ENCODE data around the gene MGA.

MGA gene

GRCh38 chr15:41810651-41811431, 150.6 kb downstream of the MGA start:
- DNase-seq, result no peak

- DNase-seq, result peak; percentile 60 to 66
Measured at GRCh38 chr15:41811432-41812195, 151.4 kb downstream of the MGA start.

DNA sequence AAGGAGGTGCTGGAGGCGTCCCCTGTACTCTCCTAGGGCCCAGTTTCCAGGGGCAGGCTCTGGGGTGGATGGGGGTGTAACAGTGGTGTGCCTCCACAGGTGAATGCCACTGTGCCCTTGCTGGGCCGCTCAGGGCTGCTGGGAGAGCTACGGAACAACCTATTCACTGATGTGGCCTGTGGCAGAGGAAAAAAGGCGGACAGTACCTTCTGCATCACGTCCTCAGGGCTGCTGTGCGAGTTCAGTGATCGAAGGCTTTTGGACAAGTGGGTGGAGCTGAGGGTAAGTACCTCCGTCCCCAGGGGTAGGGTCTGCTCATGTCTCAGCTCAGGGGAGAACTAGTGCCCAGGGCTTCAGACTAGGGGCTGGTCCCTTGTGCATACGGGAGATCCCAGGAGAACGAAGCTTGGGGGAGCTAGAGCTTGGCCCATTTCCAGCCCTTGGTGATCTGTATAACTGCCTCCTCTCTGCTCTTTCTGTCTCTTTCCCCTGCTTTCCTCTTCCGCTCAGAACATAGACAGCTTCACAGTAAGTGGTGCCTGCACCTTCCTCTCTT, 152.7 kb downstream of the MGA start:
- no peak for DNase-seq

- no peak for DNase-seq
Measured at GRCh38 chr15:41813426-41813825, 153.2 kb downstream of the MGA start.

GRCh38 chr15:41814534-41814933, 154.3 kb downstream of the MGA start:
- no peak for DNase-seq

DNA sequence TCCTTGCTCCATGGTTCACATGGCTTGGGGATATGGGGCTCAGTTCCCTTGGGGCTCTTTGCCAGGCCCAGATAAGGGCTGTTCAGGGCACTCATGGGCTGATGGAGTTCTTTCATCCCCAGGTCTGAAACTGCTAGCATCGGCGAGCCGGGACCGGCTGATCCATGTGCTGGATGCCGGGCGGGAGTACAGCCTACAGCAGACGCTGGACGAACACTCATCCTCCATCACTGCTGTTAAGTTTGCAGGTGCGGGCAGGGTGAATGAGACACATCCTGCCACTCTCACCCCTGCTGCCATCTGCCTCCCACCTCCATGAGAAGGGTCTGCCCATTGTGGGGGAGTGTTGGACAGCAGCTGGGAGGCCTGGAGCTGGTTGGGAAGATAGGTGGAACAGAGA, 156.6 kb downstream of the MGA start:
- no peak for DNase-seq

DNA sequence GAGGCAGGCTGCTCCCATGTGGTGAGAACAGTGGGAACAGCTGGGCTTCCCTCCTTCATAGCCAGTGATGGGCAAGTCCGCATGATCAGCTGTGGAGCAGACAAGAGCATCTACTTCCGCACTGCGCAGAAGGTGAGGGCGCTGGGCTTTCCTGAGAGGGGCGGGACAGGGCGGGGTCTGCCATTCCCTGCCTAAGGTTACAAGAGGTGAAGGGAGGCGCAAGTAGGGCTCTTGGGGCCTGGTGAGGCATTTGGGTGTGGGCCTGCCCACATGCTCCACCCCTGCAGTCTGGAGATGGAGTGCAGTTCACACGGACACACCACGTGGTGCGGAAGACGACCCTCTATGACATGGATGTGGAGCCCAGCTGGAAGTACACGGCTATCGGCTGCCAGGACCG, 157.1 kb downstream of the MGA start:
- DNase-seq, result no peak

GRCh38 chr15:41817781-41818180, 157.6 kb downstream of the MGA start:
- DNase-seq, result no peak

DNA sequence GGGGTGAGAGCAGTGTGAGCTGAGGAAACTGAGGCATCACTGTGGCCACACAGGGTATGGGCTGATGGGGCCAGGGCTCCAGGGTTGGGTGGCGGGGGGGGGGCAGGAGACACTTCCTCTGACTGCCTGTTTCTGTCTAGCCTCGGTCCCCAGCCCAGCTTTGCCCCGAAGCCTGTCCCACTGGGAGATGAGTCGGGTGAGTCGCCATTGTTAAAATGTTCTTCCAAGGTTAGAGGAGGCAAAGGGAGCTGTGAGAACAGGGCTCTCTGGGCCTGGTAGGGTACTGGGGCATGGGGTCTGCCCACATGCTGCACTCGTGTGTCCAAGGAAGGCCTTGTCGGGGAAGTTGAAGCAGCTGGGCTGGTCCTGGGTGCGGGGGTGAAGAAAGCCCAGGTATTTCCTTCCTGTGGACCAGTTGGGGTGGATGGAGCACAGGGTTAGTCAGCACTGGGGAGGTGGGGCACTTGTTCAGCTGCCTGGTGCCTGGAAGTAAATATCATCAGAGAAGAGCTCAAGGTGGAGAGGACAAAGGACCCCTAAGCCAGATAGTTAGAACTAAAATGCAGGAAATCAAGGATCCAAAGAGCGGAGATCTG, 159.3 kb downstream of the MGA start:
- DNase-seq, result no peak

DNA sequence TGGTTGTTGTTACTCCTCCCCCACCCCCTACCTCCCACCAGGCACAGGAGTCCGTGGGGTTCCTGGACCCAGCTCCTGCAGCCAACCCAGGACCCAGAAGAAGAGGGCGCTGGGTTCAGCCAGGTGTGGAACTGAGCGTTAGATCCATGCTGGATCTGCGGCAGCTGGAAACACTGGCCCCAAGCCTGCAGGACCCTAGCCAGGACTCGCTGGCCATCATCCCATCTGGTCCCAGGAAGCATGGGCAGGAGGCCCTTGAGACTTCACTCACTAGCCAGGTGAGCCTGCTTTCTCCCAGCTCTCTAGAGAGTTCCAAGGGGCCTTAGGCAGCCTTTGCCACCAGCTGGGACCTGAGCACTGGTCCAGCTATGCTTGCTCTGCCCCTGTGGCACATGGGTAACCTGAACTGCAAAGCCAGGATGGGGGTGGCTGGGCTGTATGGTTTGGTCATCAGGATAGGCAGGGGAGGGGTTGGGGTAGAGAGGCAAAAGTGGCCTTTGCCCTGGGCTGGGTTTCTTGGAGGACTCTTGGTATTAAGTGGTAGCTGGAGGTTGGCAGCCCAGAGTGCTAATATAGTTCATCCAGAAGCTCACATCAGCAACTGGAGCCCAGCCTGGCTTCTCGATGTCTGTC, 160.7 kb downstream of the MGA start:
- no peak for DNase-seq

DNA sequence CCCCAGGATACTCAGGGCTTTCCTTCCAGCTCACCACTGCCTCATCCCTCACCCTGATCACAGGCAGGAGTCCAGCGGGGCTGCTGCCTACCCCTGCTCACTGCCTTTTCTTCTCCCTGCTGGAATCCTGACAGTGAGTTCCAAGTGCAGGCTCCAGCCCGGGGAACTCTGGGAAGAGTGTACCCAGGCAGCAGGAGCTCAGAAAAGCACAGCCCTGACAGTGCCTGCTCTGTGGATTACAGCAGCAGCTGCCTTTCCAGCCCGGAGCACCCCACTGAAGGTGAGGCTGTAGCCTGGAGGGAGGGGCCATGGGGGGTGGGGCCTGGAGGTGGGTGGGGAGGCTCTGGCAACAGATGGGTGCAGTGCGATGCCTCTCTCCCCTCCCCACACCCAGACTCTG, 161.6 kb downstream of the MGA start:
- no peak for DNase-seq

- no peak for DNase-seq
Measured at GRCh38 chr15:41822471-41822870, 162.3 kb downstream of the MGA start.
